Measurements from ENCODE around the gene PLCB2. TPM values are rescaled to one million over a fixed set of nuclear protein-coding genes. Genes with fewer than 3 reads are reported as not detected.

PLCB2 gene
- total RNA-seq, 1 experiment from 2014 or later, result 7.4 TPM

DNA sequence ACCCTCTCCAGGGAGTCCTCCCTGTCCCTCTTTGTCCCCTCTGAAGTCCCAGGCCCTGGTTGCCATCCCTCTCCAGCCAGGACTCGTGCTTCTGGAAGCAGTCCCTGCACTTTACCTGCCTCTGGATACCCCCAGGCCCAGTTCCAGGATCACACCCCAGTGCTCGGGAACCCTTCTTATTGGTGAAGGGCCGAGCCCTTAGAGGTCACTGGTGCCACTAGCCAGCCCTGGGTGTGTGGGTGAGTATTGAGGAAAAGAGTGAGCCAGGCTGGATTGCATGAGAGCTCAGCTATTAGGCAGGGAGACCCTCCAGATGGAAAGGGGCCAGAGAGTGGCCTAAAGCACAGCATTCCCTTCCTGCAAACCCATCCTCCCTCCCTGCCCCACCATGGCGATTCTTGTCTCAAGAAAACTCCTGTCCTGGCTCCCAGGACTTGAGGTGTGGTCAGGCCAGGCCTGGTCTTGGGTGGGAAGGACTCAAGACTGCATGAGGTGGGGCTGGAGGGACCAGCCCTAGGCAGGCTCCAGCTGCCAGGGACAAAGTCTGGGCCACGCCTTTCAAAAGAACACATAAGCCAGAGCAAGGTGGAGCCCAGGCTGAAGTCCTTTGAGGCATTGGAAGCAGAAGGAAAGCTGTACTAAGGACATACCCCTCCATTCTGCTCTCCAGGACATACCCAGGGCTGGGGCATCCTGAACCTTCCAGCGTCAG, 38.3 kb upstream of the PLCB2 start:
- Histone ChIP-seq H3K4me1 (ENCODE audit: insufficient read depth, low read length) (no peaks in the 10 kb centered on the region), H4K91ac (ENCODE audit: insufficient read length, low read depth, low read length) (no peak overlapping the region), H3K9me3 (ENCODE audit: control insufficient read depth, low read depth, low read length) (no peaks in the 10 kb centered on the region), H2BK20ac (ENCODE audit: low read depth, low read length, poor library complexity, severe bottlenecking) (no peak overlapping the region), H3K27me3 (ENCODE audit: insufficient read depth, low read length) (no peaks in the 10 kb centered on the region), H2BK120ac (ENCODE audit: low read depth, low read length, poor library complexity, severe bottlenecking) (no peak overlapping the region), H3K4ac (ENCODE audit: low read depth, low read length) (no peak overlapping the region), H2AK5ac (ENCODE audit: insufficient read length, low read length) (no peak overlapping the region), H2BK5ac (ENCODE audit: insufficient read length, low read length) (no peak overlapping the region), H3K18ac (ENCODE audit: insufficient read length, low read depth, low read length) (no peak overlapping the region), H3K14ac (ENCODE audit: insufficient read depth, low read length) (no peak overlapping the region), H3K27ac (ENCODE audit: insufficient read length, low read depth, low read length) (no peak overlapping the region), H3K4me2 (ENCODE audit: insufficient read depth, insufficient read length, low read length) (no peak overlapping the region), H3K9ac (ENCODE audit: extremely low read depth, insufficient read length, low read length) (no peak overlapping the region), H3T11ph (ENCODE audit: low read length) (no peak overlapping the region), H4K5ac (ENCODE audit: insufficient read length, low read depth, low read length) (no peak overlapping the region), H4K8ac (replicated peaks; ENCODE audit: insufficient read length, low read depth, low read length) (no peak overlapping the region), H2BK15ac (ENCODE audit: low read depth, low read length) (no peak overlapping the region), H3K56ac (ENCODE audit: insufficient read length, low read depth, low read length) (no peak overlapping the region), H2BK12ac (ENCODE audit: insufficient read length, low read depth, low read length) (no peak overlapping the region), H3K79me1 (ENCODE audit: insufficient read depth, low read depth, low read length, poor library complexity, severe bottlenecking) (no peaks in the 10 kb centered on the region), H3K23me2 (ENCODE audit: insufficient read length, low read depth, low read length, poor library complexity, severe bottlenecking) (no peaks in the 10 kb centered on the region), H3K23ac (ENCODE audit: insufficient read length, low read depth, low read length) (no peak overlapping the region), H2AFZ (ENCODE audit: low read length) (no peak overlapping the region), H3K79me2 (ENCODE audit: insufficient read depth, low read length) (no peaks in the 10 kb centered on the region), H4K20me1 (ENCODE audit: control insufficient read depth, insufficient read depth, insufficient read length) (no peaks in the 10 kb centered on the region)
- Mint-ChIP-seq H3K36me3 (ENCODE audit: insufficient read depth in 1 of 3, low read depth in 3 of 3) (no peaks in the 10 kb centered on the region), H3K27me3 (ENCODE audit: low read depth) (peaks cover 8% of the 10 kb centered on the region), H3K9me3 (no peaks in the 10 kb centered on the region), H3K4me3 (no peak overlapping the region), H3K27ac (no peak overlapping the region), H3K4me1 (peaks cover 9 to 21% of the 10 kb centered on the region in 2 experiments)
- TF ChIP-seq CTCF (conservative IDR thresholded peaks at IDR 0.05), result no peak
- WGBS (ENCODE audit: extremely low coverage, insufficient read length, low lambda C conversion rate), result no CpG with 5 or more reads among the region's 6 CpGs
- no peak for DNase-seq

Measured in H9 (cell line).